Esophagus muscularis mucosa (tissue), 4 donors: ENCODE data around the gene IPO13. TPM values are rescaled to one million over a fixed set of nuclear protein-coding genes. Genes with fewer than 3 reads are reported as not detected.

ENCODE experiments used
- DNase-seq: peaks from one replicate; pipeline ENCODE4 v3.0.0-alpha.2; 2017; ENCODE audit errors: extremely low spot score
- H3K27ac ChIP-seq, 4 donors: fragments of 200-600 bp; sonication (generic); replicated peaks in 1 of 4; 1 replicate in 3 of 4; 2 replicates in 1 of 4; pipeline ENCODE4 v1.5.1; 2016 to 2019; ENCODE audit warnings: mild to moderate bottlenecking in 1 of 4
- H3K27me3 ChIP-seq, 4 donors: fragments of 200-600 bp; sonication (generic); one replicate each; pipeline versions ENCODE4 v1.5.1 to v1.6.0; 2016 to 2019
- H3K36me3 ChIP-seq, 4 donors: fragments of 200-600 bp; sonication (generic); one replicate each; pipeline ENCODE4 v1.5.1; 2016 to 2019
- H3K4me1 ChIP-seq, 4 donors: fragments of 200-600 bp; sonication (generic); one replicate each; pipeline ENCODE4 v1.5.1; 2016 to 2019
- H3K4me3 ChIP-seq, 4 donors: fragments of 200-600 bp; sonication (generic); 1 replicate in 2 of 4; 2 replicates in 2 of 4; pipeline ENCODE4 v1.5.1; 2016 to 2019; ENCODE audit warnings: mild to moderate bottlenecking in 4 of 4, moderate library complexity in 1 of 4
- H3K9me3 ChIP-seq, 4 donors: fragments of 200-600 bp; sonication (generic); 1 replicate in 3 of 4; 2 replicates in 1 of 4; pipeline ENCODE4 v1.5.1; 2016 to 2019
- EP300 ChIP-seq: sonication (generic); formaldehyde crosslinking; IDR thresholded peaks from one replicate; pipeline ENCODE4 v1.6.1; 2017; ENCODE audit warnings: antibody characterized with exemption
- POLR2A ChIP-seq: fragments of 450-650 bp; IDR thresholded peaks from one replicate; pipeline ENCODE4 v1.6.1; 2017; ENCODE audit warnings: antibody characterized with exemption, moderate library complexity, mild to moderate bottlenecking, low read depth
- POLR2AphosphoS5 ChIP-seq, 2 donors: sonication (generic); formaldehyde crosslinking; IDR thresholded peaks; one replicate each; pipeline ENCODE4 v1.6.1; 2017; ENCODE audit warnings: antibody characterized with exemption in 2 of 2
- WGBS: methylation state at CpG from one replicate; pipeline ENCODE4 v1.1.5; 2018; 5-methylcytosine and 5-hydroxymethylcytosine counted together
- intact Hi-C: fragments of 100-400 bp; cut with DNase I; formaldehyde crosslinking; loops from one replicate; pipeline ENCODE4 v1.15.1; 2023
- total RNA-seq, 4 donors: library from RNA; depleted of rRNA; stranded (reverse); fragments of >200 nt; gene quantifications; one replicate each; pipeline versions ENCODE4 v1.1.0 to v1.2.1, GENCODE V29; 2016
- TF ChIP-seq, protein P1 (sequence below), 3 experiments: fragments of 200-600 bp in 2 of 3; fragments of 450-650 bp in 1 of 3; sonication (generic) in 2 of 3; IDR thresholded peaks; one replicate each; pipeline ENCODE4 v1.5.1; 2017 to 2019; ENCODE audit warnings: antibody characterized with exemption in 3 of 3, mild to moderate bottlenecking in 2 of 3, moderate library complexity in 1 of 3

Gene IPO13
- total RNA-seq, 4 donors from 2014 or later = 24.5 to 39.9 (median 29.1) TPM

DNA sequence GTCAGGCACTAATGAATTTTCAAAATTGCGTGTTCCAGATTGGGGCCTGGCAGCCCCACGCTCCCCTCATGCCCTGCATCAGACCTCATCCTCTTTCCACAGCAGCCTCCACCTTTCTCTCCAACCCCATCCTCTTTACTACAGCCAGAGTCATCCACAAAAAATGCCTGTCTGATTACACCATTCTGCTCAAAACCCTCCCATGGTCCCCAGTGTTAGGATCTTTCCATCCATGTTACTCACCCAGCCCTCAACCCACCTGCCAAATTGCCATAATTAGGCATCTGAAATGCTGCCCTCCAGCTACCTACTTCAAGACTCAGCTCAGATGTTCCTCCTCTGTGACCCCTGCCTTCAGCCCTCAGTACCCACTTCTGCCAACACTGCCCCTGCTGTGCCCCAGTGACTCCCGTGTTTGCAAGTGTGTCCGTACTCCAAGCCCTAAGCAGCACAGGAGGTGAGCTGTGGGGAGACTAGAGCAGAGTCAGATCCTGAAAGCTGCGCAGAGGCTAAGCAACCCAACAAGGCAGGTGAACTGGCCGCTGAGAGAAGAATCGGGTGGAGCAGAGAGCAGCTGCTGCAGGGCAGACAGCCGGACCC lies 13.9 kb upstream of the IPO13 start:
- no peak for TF ChIP-seq EP300
- no peak for TF ChIP-seq POLR2AphosphoS5 (IDR thresholded peaks at IDR 0.05)
- TF ChIP-seq POLR2A = no peak
- TF ChIP-seq, protein P1, sequence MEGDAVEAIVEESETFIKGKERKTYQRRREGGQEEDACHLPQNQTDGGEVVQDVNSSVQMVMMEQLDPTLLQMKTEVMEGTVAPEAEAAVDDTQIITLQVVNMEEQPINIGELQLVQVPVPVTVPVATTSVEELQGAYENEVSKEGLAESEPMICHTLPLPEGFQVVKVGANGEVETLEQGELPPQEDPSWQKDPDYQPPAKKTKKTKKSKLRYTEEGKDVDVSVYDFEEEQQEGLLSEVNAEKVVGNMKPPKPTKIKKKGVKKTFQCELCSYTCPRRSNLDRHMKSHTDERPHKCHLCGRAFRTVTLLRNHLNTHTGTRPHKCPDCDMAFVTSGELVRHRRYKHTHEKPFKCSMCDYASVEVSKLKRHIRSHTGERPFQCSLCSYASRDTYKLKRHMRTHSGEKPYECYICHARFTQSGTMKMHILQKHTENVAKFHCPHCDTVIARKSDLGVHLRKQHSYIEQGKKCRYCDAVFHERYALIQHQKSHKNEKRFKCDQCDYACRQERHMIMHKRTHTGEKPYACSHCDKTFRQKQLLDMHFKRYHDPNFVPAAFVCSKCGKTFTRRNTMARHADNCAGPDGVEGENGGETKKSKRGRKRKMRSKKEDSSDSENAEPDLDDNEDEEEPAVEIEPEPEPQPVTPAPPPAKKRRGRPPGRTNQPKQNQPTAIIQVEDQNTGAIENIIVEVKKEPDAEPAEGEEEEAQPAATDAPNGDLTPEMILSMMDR (IDR thresholded peaks at IDR 0.05) = no peak
- Histone ChIP-seq H3K36me3 (peaks cover 0 to 12% (median 7%) of the 10 kb centered on the region in 4 donors), H3K27me3 (peaks cover 0 to 18% (median 0%) of the 10 kb centered on the region in 4 donors), H3K4me1 (peaks cover 17 to 44% (median 42%) of the 10 kb centered on the region in 4 donors), H3K27ac (peak overlapping the region in 1 of 4 donors; percentile 43), H3K4me3 (peak overlapping the region; percentile 47 to 55 (median 53)), H3K9me3 (no peaks in the 10 kb centered on the region)
- 49% methylated on average over 4 of the region's 8 CpGs for WGBS
- no peak for DNase-seq
- intact Hi-C loops = loop anchor here (10.0 kb wide), 1 partner anchor 398 kb away; the partner anchor contains the start of gene PTPRF

DNA sequence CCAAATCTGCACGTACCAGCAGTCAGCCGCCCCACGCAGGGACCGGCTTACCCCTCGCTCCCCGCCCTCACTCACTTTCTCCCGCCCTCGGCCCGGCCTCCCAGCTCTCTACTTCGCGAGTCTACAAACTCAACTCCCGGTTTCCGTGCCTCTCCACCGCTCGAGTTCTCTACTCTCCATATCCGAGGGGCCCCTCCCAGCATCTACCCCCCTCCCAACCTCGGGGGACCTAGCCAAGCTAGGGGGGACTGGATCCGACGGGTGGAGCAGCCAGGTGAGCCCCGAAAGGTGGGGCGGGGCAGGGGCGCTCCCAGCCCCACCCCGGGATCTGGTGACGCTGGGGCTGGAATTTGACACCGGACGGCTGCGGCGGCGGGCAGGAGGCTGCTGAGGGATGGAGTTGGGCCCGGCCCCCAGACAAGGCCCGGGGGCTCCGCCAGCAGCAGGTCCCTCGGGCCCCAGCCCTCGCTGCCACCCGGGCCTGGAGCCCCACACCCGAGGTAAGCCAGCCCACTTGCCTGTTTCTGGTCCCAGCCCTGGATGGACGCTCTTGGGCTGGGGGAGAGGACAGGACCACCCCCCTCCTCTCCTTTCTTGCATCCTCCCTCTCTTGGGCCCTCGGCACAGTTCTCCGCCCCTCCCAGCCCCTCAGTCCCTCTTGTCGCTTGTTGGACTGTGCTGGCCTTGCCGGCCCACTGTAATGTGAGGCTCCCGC lies 13.2 kb upstream of the IPO13 start, which contains the start of gene ARTN:
ARTN (plus strand) TSS at position 416 of the 715 bp plus-strand sequence. CDS start 1,856 bp downstream, outside the sequence.
- peaks cover 0 to 12% (median 7%) of the 10 kb centered on the region in 4 donors for H3K36me3 ChIP-seq
- WGBS = 15% methylated on average over 35 of the region's 42 CpGs
- peaks cover 0 to 18% (median 0%) of the 10 kb centered on the region in 4 donors for H3K27me3 ChIP-seq
- TF ChIP-seq POLR2A (no peak), EP300 (no peak), POLR2AphosphoS5 (IDR thresholded peaks at IDR 0.05) (no peak)
- TF ChIP-seq, protein P1 (IDR thresholded peaks at IDR 0.05) = no peak
- no peak for DNase-seq
- H3K27ac ChIP-seq = peak within 1 kb of the TSS; percentile 4 to 49 (median 32)
- H3K9me3 ChIP-seq = no peaks in the 10 kb centered on the region
- peaks cover 17 to 44% (median 42%) of the 10 kb centered on the region in 4 donors for H3K4me1 ChIP-seq
- intact Hi-C loops = loop anchor here (10.0 kb wide), 1 partner anchor 399 kb away; the partner anchor contains the start of gene PTPRF
- peak within 1 kb of the TSS; percentile 47 to 55 (median 53) for H3K4me3 ChIP-seq

DNA sequence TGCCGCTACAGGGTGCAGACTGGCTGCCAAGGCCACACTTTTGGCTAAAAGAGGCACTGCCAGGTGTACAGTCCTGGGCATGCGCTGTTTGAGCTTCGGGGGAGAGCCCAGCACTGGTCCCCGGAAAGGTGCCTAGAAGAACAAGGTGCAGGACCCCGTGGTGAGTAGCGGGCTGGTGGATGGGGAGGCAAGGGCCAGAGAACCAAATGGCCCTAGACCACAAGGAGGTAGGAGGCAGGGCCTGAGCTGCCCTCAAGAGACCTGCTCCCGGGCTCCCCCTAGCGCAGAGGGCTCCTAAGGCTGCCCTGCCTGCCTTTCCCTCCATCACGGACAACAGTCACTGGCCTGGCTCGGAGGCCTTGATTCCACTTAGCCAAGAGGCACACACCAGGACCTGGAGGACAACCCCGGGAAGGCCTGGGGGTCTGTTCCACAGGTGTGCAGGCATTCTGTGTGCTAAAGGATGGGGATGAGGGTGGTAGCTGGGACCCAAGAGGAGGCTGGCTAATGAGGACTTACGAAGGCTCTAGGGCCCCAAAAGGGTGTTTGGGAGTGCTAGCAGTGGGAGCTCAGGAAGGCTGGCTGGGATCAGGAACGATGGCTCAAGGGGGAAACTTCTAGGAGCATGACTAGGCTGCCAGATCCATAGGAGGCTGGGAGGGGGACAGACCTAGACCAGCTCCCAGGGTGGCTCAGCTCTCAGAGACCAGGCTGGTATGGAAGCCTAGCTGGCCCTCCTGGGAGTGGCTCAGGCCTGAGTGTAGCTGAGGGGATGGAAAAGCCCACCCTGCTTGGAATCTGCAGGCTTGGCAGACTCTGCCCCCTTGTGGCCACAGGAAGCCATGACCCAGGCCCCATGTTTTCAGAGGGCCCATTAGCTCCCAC lies 12.4 kb upstream of the IPO13 start:
- Histone ChIP-seq H3K27ac (peak overlapping the region; percentile 4 to 49 (median 32)), H3K4me3 (peak overlapping the region; percentile 47 to 55 (median 53)), H3K9me3 (no peaks in the 10 kb centered on the region), H3K27me3 (peaks cover 0 to 18% (median 0%) of the 10 kb centered on the region in 4 donors), H3K4me1 (peaks cover 20 to 44% (median 42%) of the 10 kb centered on the region in 4 donors), H3K36me3 (peaks cover 0 to 12% (median 7%) of the 10 kb centered on the region in 4 donors)
- intact Hi-C loops = loop anchor here (10.0 kb wide), 1 partner anchor 400 kb away; the partner anchor contains the start of gene PTPRF
- TF ChIP-seq, protein P1 (IDR thresholded peaks at IDR 0.05) = peak; percentile 89 to 92 (median 90)
- no peak for TF ChIP-seq POLR2AphosphoS5 (IDR thresholded peaks at IDR 0.05)
- DNase-seq = no peak
- WGBS = 41% methylated on average over 11 of the region's 13 CpGs

DNA sequence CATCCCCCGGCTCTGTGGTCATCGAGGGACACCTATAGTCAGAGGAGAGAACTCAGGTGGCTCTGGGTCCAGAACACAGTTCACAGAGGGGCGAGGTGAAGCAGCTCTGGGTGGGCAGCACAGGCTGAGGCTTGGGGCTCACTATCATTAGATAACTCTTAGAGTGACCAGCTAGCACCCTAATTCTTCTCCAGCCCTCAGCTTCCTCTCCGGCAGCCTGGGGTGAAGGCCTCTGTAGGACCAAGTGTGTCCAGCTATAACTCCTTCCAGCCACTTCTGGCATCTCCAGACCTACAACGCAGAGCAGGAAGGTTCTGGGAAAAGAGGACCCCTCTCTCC lies 11.8 kb upstream of the IPO13 start:
- H3K9me3 ChIP-seq = no peaks in the 10 kb centered on the region
- peaks cover 0 to 18% (median 0%) of the 10 kb centered on the region in 4 donors for H3K27me3 ChIP-seq
- intact Hi-C loops = loop anchor here (1.0 to 10.0 kb wide), 2 partner anchors 171 to 400 kb away; partner anchors contain the start of gene PTPRF
- H3K27ac ChIP-seq = peak overlapping the region in 2 of 4 donors; percentile 43 to 49
- DNase-seq = no peak
- WGBS = 47% methylated on average over 5 of the region's 5 CpGs
- H3K36me3 ChIP-seq = peaks cover 0 to 11% (median 6%) of the 10 kb centered on the region in 4 donors
- TF ChIP-seq, protein P1 (IDR thresholded peaks at IDR 0.05) = no peak
- TF ChIP-seq POLR2A = no peak
- TF ChIP-seq POLR2AphosphoS5 (IDR thresholded peaks at IDR 0.05) = no peak
- TF ChIP-seq EP300 = no peak
- H3K4me3 ChIP-seq = no peak overlapping the region
- peaks cover 20 to 44% (median 42%) of the 10 kb centered on the region in 4 donors for H3K4me1 ChIP-seq
